Trophoblast cell (in vitro differentiated cells and primary cell): ENCODE measurements around the gene NEDD9.

Experiments
- DNase-seq, 2 donors: peaks; one replicate each; pipeline ENCODE4 v3.0.0-alpha.2; 2016
- H2AFZ ChIP-seq: 2 replicates; pipeline ENCODE4 v1.6.1; 2013; ENCODE audit warnings: low read length, moderate library complexity, mild to moderate bottlenecking; ENCODE audit not compliant: insufficient read depth, poor library complexity
- H2AK5ac ChIP-seq: 2 replicates; pipeline ENCODE4 v1.6.1; 2013; ENCODE audit warnings: mild to moderate bottlenecking, low read length
- H2BK120ac ChIP-seq: 2 replicates; pipeline ENCODE4 v1.6.1; 2013; ENCODE audit warnings: low read length, mild to moderate bottlenecking, moderate library complexity; ENCODE audit not compliant: insufficient read depth, poor library complexity
- H2BK12ac ChIP-seq: 2 replicates; pipeline ENCODE4 v1.6.1; 2013; ENCODE audit warnings: mild to moderate bottlenecking, low read length, moderate library complexity
- H2BK5ac ChIP-seq: 2 replicates; pipeline ENCODE4 v1.6.1; 2013; ENCODE audit warnings: low read length, low read depth, moderate library complexity, mild to moderate bottlenecking; ENCODE audit not compliant: poor library complexity
- H3K14ac ChIP-seq: 2 replicates; pipeline ENCODE4 v1.6.1; 2013; ENCODE audit warnings: mild to moderate bottlenecking, low read length
- H3K18ac ChIP-seq: 2 replicates; pipeline ENCODE4 v1.6.1; 2013; ENCODE audit warnings: mild to moderate bottlenecking, low read length
- H3K23ac ChIP-seq: 2 replicates; pipeline ENCODE4 v1.6.1; 2013; ENCODE audit warnings: low read length
- H3K27ac ChIP-seq: 2 replicates; pipeline ENCODE4 v1.5.1; 2013; ENCODE audit warnings: low read depth, mild to moderate bottlenecking, inconsistent platforms, low read length, moderate library complexity
- H3K27me3 ChIP-seq: 2 replicates; pipeline ENCODE4 v1.6.1; 2013; ENCODE audit warnings: inconsistent platforms, mild to moderate bottlenecking, low read length, moderate library complexity; ENCODE audit not compliant: insufficient read depth
- H3K36me3 ChIP-seq, 2 experiments: 1 replicate in 1 of 2; 2 replicates in 1 of 2; pipeline ENCODE4 v1.6.1; 2013; ENCODE audit warnings: low read length in 2 of 2, mild to moderate bottlenecking in 2 of 2, moderate library complexity in 1 of 2; ENCODE audit not compliant: insufficient read depth in 2 of 2, control insufficient read depth in 1 of 2
- H3K4ac ChIP-seq: 2 replicates; pipeline ENCODE4 v1.6.1; 2013; ENCODE audit warnings: low read depth, mild to moderate bottlenecking, low read length, moderate library complexity
- H3K4me1 ChIP-seq, 2 experiments: 1 replicate in 1 of 2; 2 replicates in 1 of 2; pipeline ENCODE4 v1.6.1; 2013; ENCODE audit warnings: low read length in 2 of 2, mild to moderate bottlenecking in 2 of 2, moderate library complexity in 1 of 2; ENCODE audit not compliant: insufficient read depth in 2 of 2, control insufficient read depth in 1 of 2
- H3K4me2 ChIP-seq: 2 replicates; pipeline ENCODE4 v1.6.1; 2013; ENCODE audit warnings: inconsistent platforms, mild to moderate bottlenecking, low read length, moderate library complexity
- H3K4me3 ChIP-seq: 2 replicates; pipeline ENCODE4 v1.5.1; 2013; ENCODE audit warnings: mild to moderate bottlenecking, low read depth, low read length, inconsistent platforms
- H3K79me1 ChIP-seq: one replicate; pipeline ENCODE4 v1.6.1; 2013; ENCODE audit warnings: low read length
- H3K79me2 ChIP-seq: 2 replicates; pipeline ENCODE4 v1.6.1; 2013; ENCODE audit warnings: low read length, mild to moderate bottlenecking; ENCODE audit not compliant: control insufficient read depth, insufficient read depth, poor library complexity
- H3K9ac ChIP-seq: 2 replicates; pipeline ENCODE4 v1.6.1; 2013; ENCODE audit warnings: mild to moderate bottlenecking, low read length
- H3K9me3 ChIP-seq: 2 replicates; pipeline ENCODE4 v1.6.1; 2013; ENCODE audit warnings: low read depth, mild to moderate bottlenecking, control low read depth, inconsistent platforms, low read length; ENCODE audit not compliant: insufficient read depth
- H4K12ac ChIP-seq: 2 replicates; pipeline ENCODE4 v1.6.1; 2013; ENCODE audit warnings: low read depth, mild to moderate bottlenecking, low read length, moderate library complexity
- H4K8ac ChIP-seq: 2 replicates; pipeline ENCODE4 v1.6.1; 2013; ENCODE audit warnings: low read depth, mild to moderate bottlenecking, low read length, moderate library complexity
- H4K91ac ChIP-seq: one replicate; pipeline ENCODE4 v1.6.1; 2013; ENCODE audit warnings: low read depth, mild to moderate bottlenecking, low read length, moderate library complexity
- WGBS: extraction: QIAGEN DNeasy Blood & Tissue Kit; methylation state at CpG from one replicate; pipeline ENCODE4 v1.1.7; 2013; ENCODE audit warnings: missing lambda C conversion rate; ENCODE audit not compliant: insufficient read length, insufficient coverage; ENCODE audit errors: extremely low coverage; 5-methylcytosine and 5-hydroxymethylcytosine counted together

Gene NEDD9

DNA sequence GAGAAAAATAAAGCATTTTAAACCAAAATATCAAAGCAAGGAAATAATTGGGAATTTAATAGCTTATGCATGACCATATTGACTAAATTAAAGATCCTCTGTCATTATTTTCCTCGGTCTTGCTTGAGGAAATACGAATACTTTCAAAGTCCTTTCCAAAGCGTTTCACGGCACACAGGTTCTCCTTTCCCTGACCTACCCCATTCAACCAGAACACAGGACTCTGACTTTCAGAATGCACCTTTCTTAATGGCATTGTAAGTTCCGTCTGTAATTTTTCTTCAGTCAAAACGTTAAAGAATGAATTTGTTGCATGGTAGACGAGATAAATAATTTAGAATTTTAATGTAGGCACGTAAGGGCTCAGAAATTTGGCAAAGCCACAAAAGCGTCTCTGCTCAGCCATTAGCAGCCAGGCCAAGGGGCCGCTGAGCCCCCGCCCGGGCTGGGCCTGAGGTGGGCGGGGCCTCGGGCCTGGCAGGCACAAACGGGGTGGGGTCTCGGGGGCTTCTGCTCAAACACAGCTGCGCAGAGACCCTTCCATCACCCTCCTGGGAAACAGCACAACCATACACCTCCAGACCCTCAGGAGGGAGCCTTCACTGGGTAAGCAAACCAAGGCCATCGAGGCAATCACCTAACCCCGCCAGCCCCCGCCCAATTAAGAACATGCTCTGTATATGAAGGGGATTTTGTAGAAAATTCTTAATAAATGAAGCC is 3.4 kb downstream of the NEDD9 start:
- no peak for DNase-seq
- Histone ChIP-seq H3K4me1 (peaks cover 11 to 19% of the 10 kb centered on the region in 2 experiments), H3K36me3 (peaks cover 3% of the 10 kb centered on the region in 2 experiments), H4K8ac (no peak overlapping the region), H3K23ac (no peak overlapping the region), H3K9me3 (no peaks in the 10 kb centered on the region), H2BK120ac (peak overlapping the region; percentile 72), H3K9ac (no peak overlapping the region), H3K14ac (peak overlapping the region; percentile 33), H3K27ac (peak overlapping the region; percentile 31), H2BK5ac (peak overlapping the region; percentile 21), H4K91ac (peak overlapping the region; percentile 69), H2AFZ (peak overlapping the region; percentile 17), H3K18ac (peak overlapping the region; percentile 39), H3K79me1 (peaks cover 18% of the 10 kb centered on the region), H4K12ac (no peak overlapping the region), H3K4me3 (peak overlapping the region; percentile 51), H3K4me2 (peak overlapping the region; percentile 70), H3K79me2 (peaks cover 10% of the 10 kb centered on the region), H2BK12ac (peak overlapping the region; percentile 19), H2AK5ac (no peak overlapping the region), H3K27me3 (no peaks in the 10 kb centered on the region), H3K4ac (peak overlapping the region; percentile 30)
- no CpG with 5 or more reads among the region's 20 CpGs for WGBS

GRCh38 chr6:11227698-11228097 is 4.8 kb downstream of the NEDD9 start:
- Histone ChIP-seq H3K9ac (no peak overlapping the region), H3K4me1 (peaks cover 3 to 11% of the 10 kb centered on the region in 2 experiments), H3K4ac (peak overlapping the region; percentile 64), H4K8ac (no peak overlapping the region), H4K91ac (no peak overlapping the region), H3K4me3 (no peak overlapping the region), H3K79me2 (peaks cover 10% of the 10 kb centered on the region), H2AFZ (no peak overlapping the region), H3K14ac (no peak overlapping the region), H3K27ac (no peak overlapping the region), H3K9me3 (no peaks in the 10 kb centered on the region), H3K18ac (no peak overlapping the region), H3K36me3 (peaks cover 3 to 6% of the 10 kb centered on the region in 2 experiments), H4K12ac (no peak overlapping the region), H3K79me1 (peaks cover 12% of the 10 kb centered on the region), H2AK5ac (no peak overlapping the region), H2BK120ac (no peak overlapping the region), H3K27me3 (no peaks in the 10 kb centered on the region), H2BK5ac (no peak overlapping the region), H2BK12ac (no peak overlapping the region), H3K4me2 (no peak overlapping the region), H3K23ac (no peak overlapping the region)
- DNase-seq: no peak
- WGBS: no CpG with 5 or more reads among the region's 5 CpGs

DNA sequence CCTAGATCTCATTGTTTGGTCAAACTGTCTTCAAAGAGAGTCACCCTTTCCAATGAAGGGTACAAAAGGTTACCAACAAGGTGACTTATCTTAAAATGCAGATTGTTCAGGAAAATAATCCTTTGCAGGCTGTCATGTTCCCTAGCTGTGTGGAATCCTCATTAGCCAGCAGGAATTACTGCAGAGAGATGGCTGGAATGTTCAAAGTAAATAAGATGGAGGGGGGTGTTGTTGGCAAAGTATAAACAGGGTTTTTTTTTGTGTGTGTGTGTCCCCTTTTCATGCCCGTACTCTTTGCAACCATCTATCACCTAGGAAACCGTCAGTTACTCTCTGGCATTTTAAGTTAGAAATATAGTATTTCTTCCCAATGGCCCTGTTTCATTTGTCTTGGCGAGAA is 6.5 kb downstream of the NEDD9 start:
- Histone ChIP-seq H3K18ac (no peak overlapping the region), H3K79me1 (peaks cover 5% of the 10 kb centered on the region), H3K4me3 (no peak overlapping the region), H2AFZ (no peak overlapping the region), H2BK120ac (no peak overlapping the region), H4K91ac (no peak overlapping the region), H3K4me1 (peaks cover 3 to 11% of the 10 kb centered on the region in 2 experiments), H3K36me3 (peaks cover 3 to 6% of the 10 kb centered on the region in 2 experiments), H3K79me2 (peaks cover 5% of the 10 kb centered on the region), H4K12ac (no peak overlapping the region), H3K23ac (no peak overlapping the region), H3K9me3 (no peaks in the 10 kb centered on the region), H3K9ac (no peak overlapping the region), H2BK5ac (no peak overlapping the region), H3K27me3 (no peaks in the 10 kb centered on the region), H3K4ac (no peak overlapping the region), H2AK5ac (no peak overlapping the region), H4K8ac (no peak overlapping the region), H3K27ac (no peak overlapping the region), H3K4me2 (no peak overlapping the region), H3K14ac (no peak overlapping the region), H2BK12ac (no peak overlapping the region)
- no peak for DNase-seq
- WGBS: no CpG with 5 or more reads among the region's 3 CpGs

DNA sequence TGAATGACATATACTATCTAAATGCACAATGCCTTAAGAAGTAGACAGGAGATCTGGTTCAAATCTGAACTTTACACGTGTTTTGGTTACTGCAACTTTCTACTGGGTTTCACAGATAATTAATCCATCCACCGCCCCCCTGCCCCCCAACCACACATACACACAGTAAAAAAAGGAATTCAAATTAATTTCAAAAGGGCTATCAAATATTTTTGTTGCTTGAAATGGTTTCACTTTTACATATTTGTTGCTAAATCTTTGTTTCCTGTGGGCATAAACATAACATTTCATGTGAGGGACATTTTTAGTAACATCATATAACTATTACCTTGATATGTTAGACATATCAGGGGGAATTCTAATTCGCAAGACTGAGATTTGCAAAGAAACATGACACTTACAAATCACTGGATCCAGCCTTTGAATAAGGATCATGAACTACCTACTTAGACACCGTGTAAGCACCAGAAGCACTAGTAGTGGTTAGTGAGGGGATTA is 7.5 kb downstream of the NEDD9 start:
- Histone ChIP-seq H2BK120ac (no peak overlapping the region), H3K79me2 (peaks cover 5% of the 10 kb centered on the region), H3K79me1 (peaks cover 5% of the 10 kb centered on the region), H3K27ac (no peak overlapping the region), H2AFZ (no peak overlapping the region), H2BK5ac (no peak overlapping the region), H3K4me2 (no peak overlapping the region), H3K4me1 (peaks cover 3 to 11% of the 10 kb centered on the region in 2 experiments), H2AK5ac (no peak overlapping the region), H4K12ac (no peak overlapping the region), H3K14ac (no peak overlapping the region), H3K4me3 (no peak overlapping the region), H3K9me3 (no peaks in the 10 kb centered on the region), H2BK12ac (no peak overlapping the region), H4K8ac (no peak overlapping the region), H3K9ac (no peak overlapping the region), H3K18ac (no peak overlapping the region), H3K4ac (no peak overlapping the region), H3K23ac (no peak overlapping the region), H4K91ac (no peak overlapping the region), H3K27me3 (no peaks in the 10 kb centered on the region), H3K36me3 (peaks cover 3 to 15% of the 10 kb centered on the region in 2 experiments)
- no peak for DNase-seq
- whole genome bisulfite sequencing: no CpG with 5 or more reads among the region's 4 CpGs
